GM21619 (cell line): ENCODE results near the gene DUSP22.
"Not testable (repeated sequence)": the region's sequence is repeated elsewhere in the genome, so short reads cannot be mapped to it uniquely, and the experiment has no call there.

ENCODE experiments used
- ATAC-seq: cut with Tn5 transposase; IDR thresholded peaks from one replicate; pipeline ENCODE4 v1.9.1; 2021; ENCODE audit not compliant: unreplicated experiment

The DUSP22 gene

GRCh38 chr6:377641-378020 is 85.3 kb downstream of the DUSP22 start:
- not testable (repeated sequence) for ATAC-seq

DNA sequence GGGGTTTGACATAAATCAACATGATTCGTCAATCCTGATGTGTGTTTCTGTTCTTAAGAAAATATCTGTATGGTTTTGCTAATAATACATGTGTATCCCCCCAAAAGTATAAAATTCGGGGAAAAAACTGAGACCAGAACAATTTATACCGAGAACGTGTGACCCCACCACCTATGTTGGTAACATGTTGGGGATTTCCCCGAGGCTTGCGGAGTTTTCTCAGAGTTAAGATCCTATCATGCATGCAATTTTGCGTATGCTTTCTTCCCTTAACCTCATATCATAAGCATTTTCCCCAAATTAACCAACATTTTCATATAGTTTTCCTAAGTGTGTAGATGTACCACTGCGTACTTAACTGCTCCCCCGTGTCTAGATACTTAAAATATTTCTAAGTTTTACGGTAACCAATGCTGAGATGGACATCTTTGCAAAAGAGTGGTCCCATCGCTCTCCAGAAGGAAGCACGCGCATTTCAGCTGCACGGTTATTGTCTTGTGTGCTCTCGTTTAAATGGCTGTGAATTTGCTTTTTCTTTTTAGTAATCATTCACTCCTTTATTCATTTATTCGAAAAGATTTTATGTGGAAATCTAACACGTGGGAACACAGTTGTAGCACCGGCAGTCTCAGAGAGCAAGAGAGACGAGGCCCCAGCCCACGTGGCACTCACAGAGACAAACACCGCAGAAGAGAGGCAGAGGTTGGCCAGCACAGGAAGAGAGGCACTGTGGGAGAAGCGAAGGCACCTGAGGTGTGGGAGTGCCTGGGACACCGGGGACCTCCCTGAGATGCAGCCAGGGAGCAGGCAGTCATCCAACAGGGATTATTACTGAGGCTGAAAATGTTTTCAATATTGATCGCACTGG is 86.0 kb downstream of the DUSP22 start:
- ATAC-seq, result no peak

GRCh38 chr6:378958-379409 is 86.7 kb downstream of the DUSP22 start:
- ATAC-seq, result no peak

DNA sequence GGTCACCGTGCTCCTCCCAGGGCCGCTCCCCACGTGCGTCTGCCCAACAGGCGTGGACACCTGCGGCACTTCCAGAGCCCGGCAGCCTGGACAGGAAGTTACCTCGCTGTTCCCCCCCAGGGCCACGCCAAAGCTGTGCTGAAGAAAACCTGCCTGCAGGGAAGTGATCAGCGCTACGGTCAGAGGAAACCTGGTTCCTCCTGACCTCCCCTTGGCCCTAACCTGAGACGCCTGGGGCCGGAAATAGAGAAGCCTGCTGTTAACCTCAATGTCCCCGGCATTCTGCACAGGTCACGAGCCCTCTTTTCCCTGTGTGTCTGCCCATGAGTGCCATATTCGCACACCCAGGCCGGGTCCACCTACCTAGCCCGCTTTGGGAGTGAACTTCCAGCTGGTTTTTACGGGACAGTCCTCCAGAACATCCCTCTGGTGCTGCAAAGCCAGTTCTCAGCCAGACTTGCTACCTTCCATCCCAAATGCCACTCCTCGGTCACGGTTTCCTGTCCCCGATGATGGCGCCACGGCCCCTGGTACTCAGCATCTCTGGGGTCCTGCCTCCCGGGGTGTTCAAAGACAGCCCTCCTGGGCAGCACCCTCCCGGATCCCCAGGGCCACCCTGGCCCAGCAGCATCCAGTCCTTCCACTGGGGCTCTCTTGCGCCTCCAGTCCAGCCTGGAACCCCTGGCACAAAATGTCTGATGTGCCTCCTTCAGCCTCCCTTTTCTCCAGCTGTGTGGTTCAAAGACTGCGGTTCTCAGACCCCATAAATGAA is 87.3 kb downstream of the DUSP22 start:
- ATAC-seq, result peak; percentile 59

DNA sequence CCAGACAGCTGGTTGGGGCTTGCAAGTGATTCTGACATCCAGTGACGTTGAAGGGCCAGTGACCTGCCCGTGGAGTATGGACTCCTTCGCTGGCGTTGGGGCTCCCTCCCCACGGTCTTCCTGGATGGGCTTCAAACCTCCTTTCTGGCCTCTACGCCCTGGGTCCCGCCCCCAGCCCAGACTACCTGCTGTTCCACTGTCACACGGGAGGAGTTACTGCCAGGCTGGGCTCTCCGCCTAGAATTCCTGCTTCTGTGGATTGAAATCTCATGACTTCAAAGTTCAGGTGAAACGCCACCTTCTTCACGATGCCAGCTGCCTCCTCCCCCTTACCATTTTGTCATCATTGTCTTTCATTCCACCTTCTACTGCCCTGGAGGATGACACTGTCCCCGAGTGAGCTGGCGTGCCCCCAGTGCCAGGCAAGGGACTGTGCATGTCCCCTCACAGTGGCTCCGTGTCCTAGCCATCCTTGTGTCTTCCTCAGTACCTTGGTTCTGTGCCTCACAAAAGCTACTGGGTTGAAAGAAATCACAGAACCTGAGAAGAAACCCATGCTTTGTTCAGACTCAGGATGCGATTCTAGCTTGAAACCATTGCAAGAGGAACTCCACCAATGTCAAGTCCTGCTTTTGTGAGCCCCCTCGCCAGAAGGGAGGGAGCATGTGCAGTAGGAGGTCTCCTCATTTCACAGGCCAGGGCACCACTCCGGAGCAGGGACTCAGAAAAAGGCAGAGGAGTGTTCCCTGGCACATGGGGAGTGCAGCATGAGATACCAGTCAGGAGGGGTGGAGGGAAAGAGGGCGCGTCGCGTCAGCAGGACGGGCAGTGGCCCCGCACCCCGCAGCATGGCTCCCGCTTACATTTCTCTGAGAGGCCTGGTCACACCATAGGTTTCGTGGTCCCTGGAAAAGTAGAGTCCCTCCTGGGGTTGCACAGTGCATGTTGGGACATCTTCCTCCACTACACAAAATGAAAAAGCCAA is 88.2 kb downstream of the DUSP22 start:
- no peak for ATAC-seq

DNA sequence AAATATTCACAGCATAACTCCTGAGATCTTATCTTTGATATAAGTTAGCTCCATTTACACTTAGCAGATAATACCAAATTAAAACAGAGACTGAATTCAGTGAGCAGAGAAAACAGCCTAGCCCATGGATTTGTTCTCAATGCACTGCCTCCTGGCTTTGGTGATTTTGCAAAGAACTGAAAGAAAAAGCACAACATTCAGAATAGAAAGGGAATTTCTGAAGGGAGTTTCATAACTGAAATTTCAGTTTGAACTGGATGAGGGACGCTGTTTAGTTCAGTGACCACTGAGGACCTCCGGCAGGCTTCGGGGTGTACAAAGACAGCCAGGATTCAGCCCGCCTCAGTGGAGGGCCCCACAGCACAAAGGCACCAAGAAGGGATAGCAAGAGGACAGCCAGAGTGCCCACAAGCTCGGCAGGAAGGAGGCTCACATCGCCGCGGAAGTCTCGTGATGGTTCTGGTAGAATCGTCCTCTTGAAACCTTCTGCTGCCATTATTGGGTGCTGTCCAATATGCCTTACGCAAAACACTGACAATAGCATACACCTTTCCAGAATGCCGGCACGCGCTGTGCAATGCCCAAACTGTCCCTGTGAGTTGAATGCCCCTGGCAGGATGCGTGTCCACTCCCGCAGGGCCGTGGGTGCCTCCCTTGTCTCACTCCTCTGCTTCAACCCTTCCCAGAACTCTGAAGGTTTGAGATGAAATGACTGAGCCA is 89.6 kb downstream of the DUSP22 start:
- no peak for ATAC-seq

DNA sequence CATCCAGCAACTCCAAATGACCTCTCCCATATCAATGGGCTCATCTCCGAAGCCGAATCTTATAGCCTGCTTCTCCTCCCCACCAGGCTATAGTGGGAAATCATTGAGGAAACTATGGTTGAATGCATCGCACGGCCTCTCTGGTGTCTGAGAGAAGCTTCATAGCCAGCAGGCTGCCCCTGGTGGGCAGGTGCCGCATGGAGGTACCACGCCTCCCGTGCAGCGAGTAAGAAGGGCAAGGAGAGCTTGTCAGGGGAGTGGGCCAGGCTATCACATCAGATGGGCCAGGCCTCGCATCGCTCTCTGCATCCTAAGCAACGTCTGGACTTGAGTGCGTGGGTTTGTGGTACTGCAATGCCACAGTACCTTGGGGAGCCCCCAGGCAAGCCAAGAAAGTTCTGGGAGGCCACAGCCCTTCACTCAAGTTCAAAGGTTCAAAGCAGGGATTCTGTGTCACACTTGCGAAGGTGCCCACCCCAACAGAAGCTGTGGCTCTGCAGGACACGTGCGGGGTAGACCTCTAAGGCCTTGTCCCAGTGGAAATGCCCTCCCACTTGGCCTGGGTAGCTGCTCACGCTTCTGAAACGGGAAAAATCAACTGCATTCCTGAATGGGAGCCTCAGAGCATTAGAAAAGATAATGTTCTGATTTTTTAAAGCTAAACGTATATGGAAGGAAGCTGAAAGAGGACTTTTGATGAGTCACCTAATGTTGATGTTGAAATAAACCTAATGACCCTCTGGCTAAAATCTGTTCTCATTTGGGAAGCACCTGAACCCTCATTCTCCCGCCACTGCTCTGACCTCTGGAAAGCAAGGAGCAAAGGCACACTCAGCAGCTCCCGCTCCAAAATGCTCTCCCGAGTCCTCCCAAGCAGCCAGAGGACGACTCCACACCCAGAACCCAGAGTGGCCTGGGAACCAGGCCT is 90.9 kb downstream of the DUSP22 start:
- ATAC-seq, result no peak

DNA sequence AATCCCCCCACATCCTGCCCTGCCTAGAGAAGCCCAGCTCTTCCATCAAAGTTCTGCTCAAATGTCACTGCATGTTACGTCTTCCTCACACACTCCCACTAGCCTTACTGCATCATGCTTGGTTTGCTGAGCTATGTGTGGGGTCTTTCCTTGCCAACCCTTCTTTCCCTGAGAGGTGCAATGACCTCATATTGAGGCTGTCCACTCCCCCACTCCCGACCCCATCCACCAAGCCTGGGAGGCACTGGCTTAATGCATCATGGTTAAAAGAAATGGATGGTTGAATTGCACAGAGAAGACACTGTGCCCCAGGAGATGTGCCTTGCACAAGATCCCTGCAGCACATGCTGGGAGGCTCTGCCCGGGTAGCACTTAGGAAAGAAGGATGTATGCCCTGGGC is 91.6 kb downstream of the DUSP22 start:
- no peak for ATAC-seq

- no peak for ATAC-seq
These were observed 92.6 kb downstream of the DUSP22 start for GRCh38 chr6:384898-385297.

GRCh38 chr6:385614-386013 is 93.3 kb downstream of the DUSP22 start:
- ATAC-seq, result no peak

DNA sequence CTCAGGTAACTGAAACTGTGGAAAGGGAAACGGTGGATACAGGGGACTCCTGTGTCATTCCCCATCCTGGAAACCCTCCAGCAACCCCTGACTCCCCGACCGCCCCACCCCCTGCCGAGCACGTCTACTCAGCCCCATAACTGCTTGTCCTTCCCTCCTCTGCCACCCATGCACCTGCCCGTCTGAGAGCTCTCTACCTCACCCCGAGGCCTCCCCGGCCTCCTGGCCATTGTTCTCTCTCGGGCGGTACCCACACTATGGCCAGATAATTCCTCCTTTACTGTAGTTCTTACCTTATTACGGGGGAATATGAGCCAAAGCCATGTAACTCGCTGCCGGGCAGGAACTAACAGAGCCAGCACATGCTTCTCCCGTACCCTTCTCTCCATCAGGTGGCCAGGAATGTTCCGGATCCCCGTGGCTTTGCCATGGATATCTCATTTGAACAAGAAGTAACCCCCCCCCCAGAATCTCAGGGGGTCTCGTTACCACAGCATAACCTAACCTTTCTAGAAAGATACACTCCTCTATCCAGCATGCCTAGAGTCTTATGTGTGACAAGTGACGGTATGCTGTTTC is 94.5 kb downstream of the DUSP22 start:
- no peak for ATAC-seq

DNA sequence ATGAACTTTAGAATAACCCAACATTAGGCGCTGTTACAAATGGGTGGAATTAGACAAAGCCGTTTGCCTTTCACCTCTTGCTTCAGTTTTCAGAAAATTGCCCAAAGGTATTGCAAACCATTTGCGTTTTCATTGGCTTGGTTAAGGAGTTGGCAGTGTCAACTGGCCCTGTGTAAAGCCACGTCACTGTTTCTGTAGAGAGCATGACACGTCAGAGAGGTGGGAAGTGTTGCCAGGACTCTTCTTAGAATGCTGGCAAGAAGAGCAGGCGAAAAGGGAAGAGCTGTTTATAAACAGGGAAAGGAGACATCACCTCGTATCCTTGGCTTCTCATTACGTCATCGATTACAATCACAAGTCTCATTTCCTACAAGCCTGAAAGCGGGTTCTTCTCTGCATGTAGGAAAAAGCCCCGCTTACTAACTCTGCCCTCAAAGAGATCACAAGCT is 95.0 kb downstream of the DUSP22 start:
- ATAC-seq, result no peak

DNA sequence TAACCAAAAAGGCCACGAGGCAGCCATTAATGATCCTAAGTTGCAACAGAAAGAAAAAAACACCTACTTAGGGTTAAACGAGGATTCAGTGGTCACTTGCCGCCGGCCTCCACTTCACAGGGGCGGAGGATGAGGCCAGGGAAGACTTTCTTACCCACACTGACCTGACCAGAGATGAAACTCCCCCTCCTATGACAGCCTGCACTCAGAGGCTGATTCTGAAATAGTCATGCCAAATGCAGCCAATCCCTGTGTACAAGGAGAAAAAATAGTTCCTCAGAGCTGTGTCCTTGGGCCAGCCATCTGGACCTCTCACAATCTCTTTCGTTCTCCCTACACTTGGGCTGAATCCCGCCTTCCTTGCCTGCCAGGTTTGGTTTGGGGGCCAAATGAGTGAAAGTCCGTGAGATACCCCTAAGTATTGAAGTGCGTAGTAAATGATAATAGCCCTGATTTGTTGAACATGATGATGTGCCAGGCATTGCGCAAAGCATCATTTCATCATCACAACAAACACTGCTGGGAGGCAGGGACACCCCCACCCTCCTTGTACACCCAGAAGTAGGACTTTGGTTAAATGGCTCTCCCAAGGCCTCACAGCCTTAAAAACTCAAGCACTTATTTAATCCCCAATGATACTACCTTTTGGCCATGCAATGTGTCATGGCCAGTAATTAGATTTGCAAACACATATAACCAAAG is 96.1 kb downstream of the DUSP22 start:
- ATAC-seq, result no peak

GRCh38 chr6:389143-389542 is 96.9 kb downstream of the DUSP22 start:
- no peak for ATAC-seq

DNA sequence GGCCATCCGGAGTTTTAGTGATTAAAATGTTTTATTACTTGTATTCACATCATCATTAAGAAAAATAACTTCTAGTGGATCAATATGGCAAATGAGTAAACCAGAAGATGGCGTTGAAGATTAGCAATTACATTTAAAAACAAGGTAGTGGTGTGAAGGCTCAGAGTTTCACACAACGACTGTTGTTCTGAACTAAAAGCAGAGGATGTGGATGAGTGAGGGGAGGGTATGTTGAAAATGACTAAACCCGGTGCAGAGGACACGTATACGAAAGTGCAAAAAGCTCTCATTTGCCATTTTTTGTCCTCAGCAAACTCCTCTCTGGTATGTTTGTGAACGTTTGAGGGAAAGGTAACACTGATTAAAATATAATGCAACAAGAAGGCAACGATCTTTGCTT is 97.3 kb downstream of the DUSP22 start:
- peak; percentile 40 for ATAC-seq

DNA sequence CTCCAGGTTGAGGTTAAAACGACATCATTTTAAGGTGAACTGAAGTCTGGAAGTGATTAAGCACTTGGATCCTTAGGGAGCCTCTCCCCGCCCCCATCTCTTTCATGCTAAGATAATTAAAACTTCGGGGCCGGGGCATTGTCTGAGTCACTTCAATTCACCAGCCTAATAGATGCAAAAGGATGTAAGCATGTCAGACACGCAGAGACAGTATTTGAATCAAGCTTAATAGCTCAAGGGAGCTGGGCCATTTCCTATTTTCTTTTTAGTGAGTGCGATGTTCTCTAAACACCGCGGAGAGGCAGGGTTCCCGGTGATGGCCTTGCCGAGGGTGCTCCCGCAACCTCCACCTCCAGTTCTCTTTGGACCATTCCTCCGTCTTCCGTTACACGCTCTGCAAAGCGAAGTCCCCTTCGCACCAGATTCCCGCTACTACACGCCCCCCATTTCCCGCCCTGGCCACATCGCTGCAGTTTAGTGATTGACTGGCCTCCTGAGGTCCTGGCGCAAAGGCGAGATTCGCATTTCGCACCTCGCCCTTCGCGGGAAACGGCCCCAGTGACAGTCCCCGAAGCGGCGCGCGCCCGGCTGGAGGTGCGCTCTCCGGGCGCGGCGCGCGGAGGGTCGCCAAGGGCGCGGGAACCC is 98.7 kb downstream of the DUSP22 start:
- ATAC-seq, result peak; percentile 22

- peak; percentile 44 for ATAC-seq
These were observed 99.5 kb downstream of the DUSP22 start, which contains the start of gene IRF4 for GRCh38 chr6:391559-392440. IRF4 (plus strand) TSS chr6:391752; CDS start chr6:393153, 1,401 bp downstream.
